ENCODE results near the gene KCNA2. TPM values are rescaled to one million over a fixed set of nuclear protein-coding genes. Genes with fewer than 3 reads are reported as not detected.

Gene KCNA2
- total RNA-seq, 2 donors from 2014 or later, result 2.0 to 3.1 TPM

DNA sequence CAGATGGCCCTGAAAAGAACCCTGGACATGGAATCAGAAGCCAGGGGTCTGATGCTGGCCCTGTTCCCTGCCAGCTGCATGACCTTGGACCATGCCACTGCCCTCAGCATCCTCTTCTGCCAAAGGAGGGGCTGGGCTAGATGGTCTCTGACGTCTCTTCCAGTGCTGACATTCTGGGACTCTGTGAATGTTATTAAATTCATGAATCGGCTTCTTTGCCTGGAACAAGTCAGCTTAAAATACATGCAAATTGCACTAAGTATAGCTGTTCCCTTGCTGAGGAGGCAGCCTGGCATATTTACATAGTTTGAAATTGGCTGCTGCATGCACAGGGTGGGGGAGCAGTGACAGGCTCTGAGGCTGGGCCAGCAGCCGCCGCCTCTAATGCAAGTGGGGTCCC, 23.8 kb downstream of the KCNA2 start:
- Histone ChIP-seq H3K4me1 (ENCODE audit: control insufficient read depth in 1 of 2, low read depth in 2 of 2) (peaks cover 10 to 33% of the 10 kb centered on the region in 2 donors), H3K4me3 (no peak overlapping the region), H3K27me3 (replicated peaks; ENCODE audit: insufficient read depth) (no peaks in the 10 kb centered on the region), H3K36me3 (no peaks in the 10 kb centered on the region), H3K27ac (no peak overlapping the region), H3K9me3 (no peaks in the 10 kb centered on the region)
- DNase-seq (ENCODE audit: low spot score) (no peak), ATAC-seq (ENCODE audit: insufficient number of reproducible peaks, low FRiP score, low read depth) (no peak)
- no peak for TF ChIP-seq CTCF (IDR thresholded peaks at IDR 0.05)

GRCh38 chr1:110581682-110582145, 24.4 kb downstream of the KCNA2 start:
- ATAC-seq (ENCODE audit: insufficient number of reproducible peaks, low FRiP score, low read depth), result no peak
- Histone ChIP-seq H3K36me3 (no peaks in the 10 kb centered on the region), H3K4me3 (no peak overlapping the region), H3K4me1 (ENCODE audit: control insufficient read depth in 1 of 2, low read depth in 2 of 2) (peaks cover 10 to 33% of the 10 kb centered on the region in 2 donors), H3K27me3 (replicated peaks; ENCODE audit: insufficient read depth) (no peaks in the 10 kb centered on the region), H3K27ac (no peak overlapping the region), H3K9me3 (no peaks in the 10 kb centered on the region)
- DNase-seq (ENCODE audit: low spot score), result no peak
- no peak for TF ChIP-seq CTCF (IDR thresholded peaks at IDR 0.05)

- Histone ChIP-seq H3K9me3 (no peaks in the 10 kb centered on the region), H3K4me3 (no peak overlapping the region), H3K4me1 (ENCODE audit: control insufficient read depth in 1 of 2, low read depth in 2 of 2) (peaks cover 10 to 33% of the 10 kb centered on the region in 2 donors), H3K27ac (no peak overlapping the region), H3K36me3 (no peaks in the 10 kb centered on the region), H3K27me3 (replicated peaks; ENCODE audit: insufficient read depth) (no peaks in the 10 kb centered on the region)
- no peak for TF ChIP-seq CTCF (IDR thresholded peaks at IDR 0.05)
- no peak for DNase-seq (ENCODE audit: low spot score)
- no peak for ATAC-seq (ENCODE audit: insufficient number of reproducible peaks, low FRiP score, low read depth)
Measured at GRCh38 chr1:110580244-110580643, 25.9 kb downstream of the KCNA2 start.

DNA sequence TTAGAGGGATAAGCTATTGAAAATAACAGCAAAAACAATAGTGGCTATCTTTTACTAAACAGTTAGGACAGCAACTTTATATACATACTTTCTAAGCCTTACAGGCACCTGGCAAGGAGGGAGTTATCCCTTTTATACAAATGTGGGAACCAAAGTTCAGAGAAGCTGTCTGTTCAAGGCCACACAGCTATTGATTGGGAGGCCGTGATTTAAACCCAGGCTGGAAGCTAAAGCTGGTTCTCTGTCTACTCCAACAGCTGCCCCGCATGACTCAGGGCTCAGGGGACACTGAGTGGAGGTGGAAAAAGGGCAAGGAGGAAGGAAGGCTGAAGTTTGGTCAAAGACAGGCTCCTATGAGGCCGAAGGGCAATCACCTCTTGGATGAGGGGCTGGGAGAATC, 26.7 kb downstream of the KCNA2 start:
- ATAC-seq (ENCODE audit: insufficient number of reproducible peaks, low FRiP score, low read depth), result no peak
- Histone ChIP-seq H3K27ac (no peak overlapping the region), H3K4me1 (ENCODE audit: control insufficient read depth in 1 of 2, low read depth in 2 of 2) (peaks cover 10 to 33% of the 10 kb centered on the region in 2 donors), H3K4me3 (no peak overlapping the region), H3K9me3 (no peaks in the 10 kb centered on the region), H3K27me3 (replicated peaks; ENCODE audit: insufficient read depth) (no peaks in the 10 kb centered on the region), H3K36me3 (no peaks in the 10 kb centered on the region)
- no peak for DNase-seq (ENCODE audit: low spot score)
- no peak for TF ChIP-seq CTCF (IDR thresholded peaks at IDR 0.05)

DNA sequence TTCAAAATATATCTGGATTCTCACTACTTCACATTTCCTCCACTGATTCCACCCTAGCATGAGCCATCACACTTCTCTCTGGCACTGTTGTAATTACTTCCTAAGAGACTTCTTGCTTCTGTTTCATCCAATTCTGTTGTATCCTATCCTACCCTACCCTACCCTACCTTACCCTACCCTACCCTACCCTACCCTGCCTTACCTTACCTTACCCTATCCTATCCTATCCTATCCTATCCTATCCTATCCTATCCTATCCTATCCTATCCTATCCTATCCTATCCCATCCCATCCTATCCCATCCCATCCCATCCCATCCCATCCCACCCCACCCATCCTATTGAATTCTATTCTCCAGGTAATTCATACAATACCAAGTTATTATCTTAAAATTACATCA, 29.7 kb downstream of the KCNA2 start:
- ATAC-seq (ENCODE audit: insufficient number of reproducible peaks, low FRiP score, low read depth), result no peak
- peaks cover 3 to 20% of the 10 kb centered on the region in 2 donors for H3K4me1 ChIP-seq (ENCODE audit: control insufficient read depth in 1 of 2, low read depth in 2 of 2)
- no peak overlapping the region for H3K27ac ChIP-seq
- DNase-seq (ENCODE audit: low spot score), result no peak
- TF ChIP-seq CTCF (IDR thresholded peaks at IDR 0.05), result no peak
- no peaks in the 10 kb centered on the region for H3K9me3 ChIP-seq
- no peak overlapping the region for H3K4me3 ChIP-seq
- no peaks in the 10 kb centered on the region for H3K36me3 ChIP-seq
- H3K27me3 ChIP-seq (replicated peaks; ENCODE audit: insufficient read depth), result no peaks in the 10 kb centered on the region

Data from thoracic aorta (tissue), 2 donors.